BLaER1 treated with 17β-estradiol and CSF1 and Interleukin-3, amounts not matched to agents 10 nM and 100 nM (cell line): ENCODE data around the gene CCDC178.
"Not testable (repeated sequence)": the region's sequence is repeated elsewhere in the genome, so short reads cannot be mapped to it uniquely, and the experiment has no call there.

ENCODE experiments used
- H3K27ac ChIP-seq, 11 experiments: shearing (Covaris generic); formaldehyde crosslinking; 2 replicates each; pipeline ENCODE4 v1.8.1; 2022
- H3K27me3 ChIP-seq, 11 experiments: shearing (Covaris generic); formaldehyde crosslinking; 2 replicates each; pipeline ENCODE4 v1.8.1; 2022
- H3K36me3 ChIP-seq, 11 experiments: shearing (Covaris generic); formaldehyde crosslinking; 2 replicates each; pipeline ENCODE4 v1.8.1; 2022
- H3K4me1 ChIP-seq, 10 experiments: shearing (Covaris generic); formaldehyde crosslinking; 2 replicates each; pipeline ENCODE4 v1.8.1; 2022
- H3K4me2 ChIP-seq, 11 experiments: shearing (Covaris generic); formaldehyde crosslinking; 2 replicates each; pipeline ENCODE4 v1.8.1; 2022
- H3K4me3 ChIP-seq, 10 experiments: shearing (Covaris generic); formaldehyde crosslinking; 2 replicates each; pipeline ENCODE4 v1.8.1; 2022
- H3K9ac ChIP-seq, 11 experiments: shearing (Covaris generic); formaldehyde crosslinking; 2 replicates each; pipeline ENCODE4 v1.8.1; 2022
- H3K9me3 ChIP-seq, 11 experiments: shearing (Covaris generic); formaldehyde crosslinking; replicated peaks in 1 of 11; 2 replicates each; pipeline ENCODE4 v1.8.1; 2022
- H4K20me1 ChIP-seq, 11 experiments: shearing (Covaris generic); formaldehyde crosslinking; 2 replicates each; pipeline ENCODE4 v1.8.1; 2022
- Cebpa-rat ChIP-seq, 11 experiments: shearing (Covaris generic); IDR thresholded peaks; 2 replicates each; pipeline ENCODE4 v1.8.1; 2022

CCDC178 gene

GRCh38 chr18:33369711-33370449 is 70.6 kb downstream of the CCDC178 start:
- Histone ChIP-seq H3K4me2 (no peak overlapping the region), H3K27me3 (no peaks in the 10 kb centered on the region), H3K4me3 (no peak overlapping the region), H3K9me3 (no peaks in the 10 kb centered on the region), H4K20me1 (no peaks in the 10 kb centered on the region), H3K4me1 (no peaks in the 10 kb centered on the region), H3K36me3 (no peaks in the 10 kb centered on the region), H3K27ac (no peak overlapping the region), H3K9ac (no peak overlapping the region)
- TF ChIP-seq Cebpa-rat (IDR thresholded peaks at IDR 0.05), result no peak

- H3K9ac ChIP-seq, result no peak overlapping the region
- no peak overlapping the region for H3K27ac ChIP-seq
- TF ChIP-seq Cebpa-rat (IDR thresholded peaks at IDR 0.05), result no peak
- H3K4me3 ChIP-seq, result no peak overlapping the region
- H3K4me1 ChIP-seq, result no peaks in the 10 kb centered on the region
- H4K20me1 ChIP-seq, result no peaks in the 10 kb centered on the region
- no peaks in the 10 kb centered on the region for H3K9me3 ChIP-seq
- no peak overlapping the region for H3K4me2 ChIP-seq
- H3K27me3 ChIP-seq, result no peaks in the 10 kb centered on the region
- H3K36me3 ChIP-seq, result no peaks in the 10 kb centered on the region
Observed at GRCh38 chr18:33356735-33357134, 83.8 kb downstream of the CCDC178 start.

GRCh38 chr18:33355756-33356155 is 84.8 kb downstream of the CCDC178 start:
- no peak overlapping the region for H3K4me2 ChIP-seq
- H3K27ac ChIP-seq, result no peak overlapping the region
- H3K4me3 ChIP-seq, result no peak overlapping the region
- H3K36me3 ChIP-seq, result no peaks in the 10 kb centered on the region
- H4K20me1 ChIP-seq, result no peaks in the 10 kb centered on the region
- H3K27me3 ChIP-seq, result no peaks in the 10 kb centered on the region
- H3K9ac ChIP-seq, result no peak overlapping the region
- no peaks in the 10 kb centered on the region for H3K9me3 ChIP-seq
- TF ChIP-seq Cebpa-rat (IDR thresholded peaks at IDR 0.05), result no peak
- no peaks in the 10 kb centered on the region for H3K4me1 ChIP-seq

- no peaks in the 10 kb centered on the region for H3K4me1 ChIP-seq
- no peak overlapping the region for H3K4me2 ChIP-seq
- H3K9me3 ChIP-seq, result no peaks in the 10 kb centered on the region
- H3K4me3 ChIP-seq, result no peak overlapping the region
- H3K9ac ChIP-seq, result no peak overlapping the region
- H4K20me1 ChIP-seq, result no peaks in the 10 kb centered on the region
- no peaks in the 10 kb centered on the region for H3K27me3 ChIP-seq
- H3K27ac ChIP-seq, result no peak overlapping the region
- TF ChIP-seq Cebpa-rat (IDR thresholded peaks at IDR 0.05), result no peak
- no peaks in the 10 kb centered on the region for H3K36me3 ChIP-seq
Observed at GRCh38 chr18:33355263-33355662, 85.3 kb downstream of the CCDC178 start.

- Histone ChIP-seq H3K36me3 (no peaks in the 10 kb centered on the region), H3K27me3 (no peaks in the 10 kb centered on the region), H3K9me3 (no peaks in the 10 kb centered on the region), H3K9ac (no peak overlapping the region), H3K4me2 (no peak overlapping the region), H4K20me1 (no peaks in the 10 kb centered on the region), H3K27ac (no peak overlapping the region), H3K4me1 (no peaks in the 10 kb centered on the region), H3K4me3 (no peak overlapping the region)
- no peak for TF ChIP-seq Cebpa-rat (IDR thresholded peaks at IDR 0.05)
Observed at GRCh38 chr18:33350256-33350655, 90.3 kb downstream of the CCDC178 start.

- H3K4me2 ChIP-seq, H3K27me3 ChIP-seq, H3K4me3 ChIP-seq, H3K4me1 ChIP-seq, H3K27ac ChIP-seq, H4K20me1 ChIP-seq, H3K36me3 ChIP-seq, H3K9ac ChIP-seq: not testable (repeated sequence)
- peaks cover 23 to 29% (median 27%) of the 10 kb centered on the region in 11 experiments for H3K9me3 ChIP-seq
Observed at GRCh38 chr18:33339733-33340132, 100.8 kb downstream of the CCDC178 start.

- peaks cover 6 to 9% (median 7%) of the 10 kb centered on the region in 11 experiments for H3K9me3 ChIP-seq
Observed at GRCh38 chr18:33334781-33335180, 105.7 kb downstream of the CCDC178 start.

GRCh38 chr18:33330711-33331110 is 109.8 kb downstream of the CCDC178 start:
- H3K27ac ChIP-seq, result no peak overlapping the region
- no peaks in the 10 kb centered on the region for H3K9me3 ChIP-seq
- H3K4me1 ChIP-seq, result no peaks in the 10 kb centered on the region
- no peak for TF ChIP-seq Cebpa-rat (IDR thresholded peaks at IDR 0.05)
- H3K4me2 ChIP-seq, result no peak overlapping the region
- no peaks in the 10 kb centered on the region for H3K36me3 ChIP-seq
- no peak overlapping the region for H3K9ac ChIP-seq
- no peaks in the 10 kb centered on the region for H3K27me3 ChIP-seq
- no peak overlapping the region for H3K4me3 ChIP-seq
- no peaks in the 10 kb centered on the region for H4K20me1 ChIP-seq

More at GRCh38 chr18:33334781-33335180, 105.7 kb downstream of the CCDC178 start:
- Histone ChIP-seq H3K27me3 (no peaks in the 10 kb centered on the region), H3K27ac (no peak overlapping the region), H3K9ac (no peak overlapping the region), H3K36me3 (no peaks in the 10 kb centered on the region), H3K4me3 (no peak overlapping the region), H3K4me1 (no peaks in the 10 kb centered on the region), H3K4me2 (no peak overlapping the region), H4K20me1 (no peaks in the 10 kb centered on the region)
- no peak for TF ChIP-seq Cebpa-rat (IDR thresholded peaks at IDR 0.05)

GRCh38 chr18:33326975-33327374 is 113.5 kb downstream of the CCDC178 start:
- Histone ChIP-seq H4K20me1 (no peaks in the 10 kb centered on the region), H3K9ac (no peak overlapping the region), H3K9me3 (no peaks in the 10 kb centered on the region), H3K27ac (no peak overlapping the region), H3K4me3 (no peak overlapping the region), H3K27me3 (no peaks in the 10 kb centered on the region), H3K4me1 (no peaks in the 10 kb centered on the region), H3K4me2 (no peak overlapping the region), H3K36me3 (no peaks in the 10 kb centered on the region)
- TF ChIP-seq Cebpa-rat (IDR thresholded peaks at IDR 0.05), result peak in 5 of 11 experiments; percentile 15 to 77 (median 57); a peak in 5 of 22 replicates

GRCh38 chr18:33317640-33318039 is 122.9 kb downstream of the CCDC178 start:
- H4K20me1 ChIP-seq, result no peaks in the 10 kb centered on the region
- H3K27ac ChIP-seq, result no peak overlapping the region
- H3K4me3 ChIP-seq, result no peak overlapping the region
- TF ChIP-seq Cebpa-rat (IDR thresholded peaks at IDR 0.05), result no peak
- no peak overlapping the region for H3K4me2 ChIP-seq
- H3K36me3 ChIP-seq, result no peaks in the 10 kb centered on the region
- peaks cover 6 to 18% (median 10%) of the 10 kb centered on the region in 11 experiments; a peak in 19 of 22 replicates for H3K9me3 ChIP-seq
- no peaks in the 10 kb centered on the region for H3K4me1 ChIP-seq
- no peaks in the 10 kb centered on the region for H3K27me3 ChIP-seq
- no peak overlapping the region for H3K9ac ChIP-seq
